A549 (cell line): Measurements from ENCODE around the gene SPATA25. TPM values are rescaled to one million over a fixed set of nuclear protein-coding genes. Genes with fewer than 3 reads are reported as not detected.
"Not testable (repeated sequence)": the region's sequence is repeated elsewhere in the genome, so short reads cannot be mapped to it uniquely, and the experiment has no call there.

Experiments
- ATAC-seq, 2 experiments: fragments of 200-7000 bp in 1 of 2; fragments of >200 bp in 1 of 2; cut with Nextera tagmentation in 1 of 2; cut with Tn5 transposase in 1 of 2; 3 replicates each; pipeline versions ENCODE4 v1.8.0 to v1.9.1; 2018 to 2020; ENCODE audit warnings: mild to moderate bottlenecking in 1 of 2, moderate library complexity in 1 of 2
- CTCF ChIA-PET: fragments of 300-600 bp; sonication (Branson Sonifier 250); formaldehyde crosslinking; extraction: SDS; loops from one replicate; lab custom pipeline; 2021; ENCODE audit warnings: antibody characterized with exemption, inconsistent platforms; lab: Yijun Ruan, JAX
- POLR2A ChIA-PET: fragments of 350-600 bp; formaldehyde crosslinking; extraction: SDS; loops from one replicate; lab custom pipeline; 2021; ENCODE audit warnings: antibody characterized with exemption, inconsistent platforms; lab: Yijun Ruan, JAX
- DNase-seq, 2 experiments: peaks; one replicate each; pipeline versions ENCODE4 v3.0.0 to v3.0.0-alpha.2; 2011 to 2016; ENCODE audit warnings: low read depth in 1 of 2, low spot score in 1 of 2
- FAIRE-seq: peaks from 2 replicates; lab custom pipeline; 2011; peaks lifted over from hg19 to GRCh38; lab: Jason Lieb, UNC
- H3K27ac ChIP-seq, 2 experiments: fragments of >200 bp; sonication (Bioruptor Twin); formaldehyde crosslinking; 3 replicates each; pipeline ENCODE4 v1.5.1; 2016 to 2017
- H3K4me1 ChIP-seq: fragments of >200 bp; sonication (Bioruptor Twin); formaldehyde crosslinking; 3 replicates; pipeline ENCODE4 v1.6.1; 2016
- H3K4me2 ChIP-seq: fragments of >200 bp; sonication (Bioruptor Twin); formaldehyde crosslinking; 3 replicates; pipeline ENCODE4 v1.6.1; 2016
- H3K4me3 ChIP-seq: fragments of >200 bp; sonication (Bioruptor Twin); formaldehyde crosslinking; 3 replicates; pipeline ENCODE4 v1.5.1; 2016
- H3K9me3 ChIP-seq: fragments of >200 bp; sonication (Bioruptor Twin); formaldehyde crosslinking; 3 replicates; pipeline ENCODE4 v1.6.1; 2016
- BHLHE40 ChIP-seq: IDR thresholded peaks from 2 replicates; pipeline ENCODE4 v1.6.1; 2012; ENCODE audit warnings: low read depth, low read length, inconsistent platforms
- CTCF ChIP-seq: fragments of >200 bp; sonication (Bioruptor Twin); formaldehyde crosslinking; IDR thresholded peaks from 3 replicates; pipeline ENCODE4 v1.5.1; 2016
- EHF ChIP-seq: fragments of 250-450 bp; sonication (Bioruptor Pico); IDR thresholded peaks from 2 replicates; pipeline ENCODE4 v1.5.0; 2020; ENCODE audit warnings: mild to moderate bottlenecking
- EHMT2 ChIP-seq: fragments of 200-600 bp; sonication (generic); IDR thresholded peaks from 2 replicates; pipeline ENCODE4 v1.6.1; 2016; ENCODE audit warnings: antibody characterized with exemption, low read depth, mild to moderate bottlenecking, moderate library complexity
- EP300 ChIP-seq, 2 experiments: fragments of >200 bp; sonication (Bioruptor Twin); formaldehyde crosslinking; IDR thresholded peaks; 2 replicates in 1 of 2; 3 replicates in 1 of 2; pipeline ENCODE4 v1.6.1; 2016 to 2017
- HDAC2 ChIP-seq: fragments of 200-600 bp; sonication (generic); IDR thresholded peaks from 2 replicates; pipeline ENCODE4 v1.6.1; 2016
- HES2 ChIP-seq: fragments of >200 bp; sonication (Bioruptor Twin); formaldehyde crosslinking; IDR thresholded peaks from 2 replicates; pipeline ENCODE4 v1.6.1; 2016
- HOXB13 ChIP-seq: fragments of 250-450 bp; sonication (Bioruptor Pico); IDR thresholded peaks from 2 replicates; pipeline ENCODE4 v1.5.0; 2020; ENCODE audit warnings: low read depth, mild to moderate bottlenecking, moderate library complexity
- HOXB5 ChIP-seq: fragments of 250-450 bp; sonication (Bioruptor Pico); IDR thresholded peaks from 2 replicates; pipeline ENCODE4 v1.5.0; 2020; ENCODE audit warnings: mild to moderate bottlenecking, moderate library complexity
- KDM1A ChIP-seq: fragments of 200-600 bp; sonication (generic); IDR thresholded peaks from 2 replicates; pipeline ENCODE4 v1.6.1; 2016; ENCODE audit warnings: low read depth, mild to moderate bottlenecking
- KDM5A ChIP-seq: fragments of 200-600 bp; sonication (generic); IDR thresholded peaks from 2 replicates; pipeline ENCODE4 v1.6.1; 2016; ENCODE audit warnings: antibody characterized with exemption, mild to moderate bottlenecking
- MAFK ChIP-seq: fragments of 450-650 bp; IDR thresholded peaks from 2 replicates; pipeline ENCODE4 v1.6.1; 2014; ENCODE audit not compliant: partially characterized antibody
- NPAS2 ChIP-seq: fragments of 250-450 bp; sonication (Bioruptor Pico); IDR thresholded peaks from 2 replicates; pipeline ENCODE4 v1.8.0; 2022; ENCODE audit warnings: mild to moderate bottlenecking, moderate library complexity, borderline replicate concordance
- NR3C1 ChIP-seq: fragments of >200 bp; sonication (Bioruptor Twin); formaldehyde crosslinking; IDR thresholded peaks from 3 replicates; pipeline ENCODE4 v1.6.1; 2017
- PHF8 ChIP-seq: fragments of 200-600 bp; sonication (generic); IDR thresholded peaks from 2 replicates; pipeline ENCODE4 v1.6.1; 2016; ENCODE audit warnings: low read depth, mild to moderate bottlenecking, antibody characterized with exemption, moderate library complexity, borderline replicate concordance
- POLR2A ChIP-seq: IDR thresholded peaks from 2 replicates; pipeline ENCODE4 v1.6.1; 2012; ENCODE audit warnings: mild to moderate bottlenecking, low read length
- RCOR1 ChIP-seq: fragments of 150-350 bp; IDR thresholded peaks from 2 replicates; pipeline ENCODE4 v1.6.1; 2014; ENCODE audit warnings: antibody characterized with exemption, low read length, low read depth
- ZFP36 ChIP-seq: fragments of 450-650 bp; IDR thresholded peaks from 2 replicates; pipeline ENCODE4 v1.6.1; 2014; ENCODE audit warnings: borderline replicate concordance; ENCODE audit not compliant: partially characterized antibody
- ZSCAN20 ChIP-seq: fragments of 250-450 bp; sonication (Bioruptor Pico); IDR thresholded peaks from 2 replicates; pipeline ENCODE4 v1.8.0; 2022; ENCODE audit warnings: mild to moderate bottlenecking, moderate library complexity
- WGBS: methylation state at CpG from one replicate; pipeline ENCODE4 v1.1.6; 2017; ENCODE audit errors: missing lambda C conversion rate; 5-methylcytosine and 5-hydroxymethylcytosine counted together
- polyA plus RNA-seq, 4 experiments: library from polyadenylated mRNA; depleted of rRNA in 3 of 4; stranded (reverse); fragments of >200 nt; fragmentation: RNase III in 1 of 4; extraction: RNeasy Plus Mini Kit Qiagen cat#74134 plus additional on column Dnase treatment in 1 of 4; gene quantifications; 2 replicates in 3 of 4; 3 replicates in 1 of 4; pipeline ENCODE4 v1.2.3, GENCODE V29; 2011 to 2017

The SPATA25 gene
- polyA plus RNA-seq, 2 of the 4 experiments (the other 2 are of a cell fraction), result 0.31 to 0.77 TPM

- CTCF ChIA-PET, result interaction anchor here (0.6 to 3.2 kb wide), 16 partner anchors 9 to 1376 kb away, joined by 3 to 18 read pairs (median 4); partner anchors contain the start of gene ZNF335
- peak; percentile 86 to 91 for DNase-seq
- POLR2A ChIA-PET, result interaction anchor here (0.6 to 3.2 kb wide), 11 partner anchors 9 to 570 kb away, joined by 3 to 31 read pairs (median 9); partner anchors contain the start of genes CTSA, NEURL2, SYS1 and ZNF335
- no peak for FAIRE-seq
- peak overlapping the region; percentile 86 for H3K4me2 ChIP-seq
- peak overlapping the region; percentile 78 for H3K4me3 ChIP-seq
- peaks cover 16% of the 10 kb centered on the region for H3K4me1 ChIP-seq
- peak; percentile 50 for TF ChIP-seq POLR2A
- TF ChIP-seq CTCF, result 0 out of 3 replicates have a peak, but pooled peaks have one; percentile 19
- TF ChIP-seq EHMT2, result no peak
- no peak for TF ChIP-seq ZSCAN20 (CRISPR knock-in tag)
- no peak for TF ChIP-seq NR3C1
- TF ChIP-seq PHF8, result no peak
- no peak for TF ChIP-seq BHLHE40
- no peak for TF ChIP-seq RCOR1
- TF ChIP-seq, all 56 proteins: peak for 2
- WGBS, result 36% methylated on average over 20 of the region's 22 CpGs
- Histone ChIP-seq H3K9me3 (no peaks in the 10 kb centered on the region), H3K27ac (peak overlapping the region; percentile 98 to 99)
- peak; percentile 76 to 79 for ATAC-seq
These were observed 46.0 kb upstream of the SPATA25 start for GRCh38 chr20:45933266-45934045.

- DNase-seq, H3K4me3 ChIP-seq, H3K9me3 ChIP-seq, FAIRE-seq, H3K27ac ChIP-seq, ATAC-seq, H3K4me2 ChIP-seq: not testable (repeated sequence)
- ChIA-PET POLR2A (interaction anchor here (0.7 kb wide), 1 partner anchor 302 kb away, joined by 4 read pairs; no protein-coding TSS in a partner anchor), CTCF (interaction anchor here (0.9 to 2.3 kb wide), 4 partner anchors 9 to 39 kb away, joined by 3 to 6 read pairs (median 4); no protein-coding TSS in a partner anchor)
- WGBS, result 92% methylated on average over 17 of the region's 17 CpGs
- H3K4me1 ChIP-seq, result peaks cover 15% of the 10 kb centered on the region
These were observed 44.3 kb upstream of the SPATA25 start for GRCh38 chr20:45931680-45932079.

- Histone ChIP-seq H3K4me1 (no peaks in the 10 kb centered on the region), H3K27ac (no peak overlapping the region)
- TF ChIP-seq HOXB13 (no peak), ZFP36 (peak; percentile 12)
- TF ChIP-seq, all 56 proteins: peak for 1
- 56% methylated on average over 14 of the region's 14 CpGs for WGBS
- DNase-seq, result no peak
- Histone ChIP-seq H3K4me2 (no peak overlapping the region), H3K9me3 (no peaks in the 10 kb centered on the region), H3K4me3 (no peak overlapping the region)
- ChIA-PET POLR2A (no interaction called here), CTCF (interaction anchor here (0.8 to 1.5 kb wide), 3 partner anchors 17 to 102 kb away, joined by 3 read pairs; no protein-coding TSS in a partner anchor)
- peak; percentile 22 to 40; a peak in 4 of 6 replicates for ATAC-seq
- no peak for FAIRE-seq
These were observed 39.9 kb upstream of the SPATA25 start for GRCh38 chr20:45927071-45927878.

- 67% methylated on average over 2 of the region's 2 CpGs for WGBS
- Histone ChIP-seq H3K9me3 (no peaks in the 10 kb centered on the region), H3K4me2 (no peak overlapping the region), H3K4me3 (no peak overlapping the region), H3K4me1 (no peaks in the 10 kb centered on the region), H3K27ac (no peak overlapping the region)
- TF ChIP-seq NPAS2 (CRISPR knock-in tag) (no peak), MAFK (no peak), KDM5A (no peak), EHF (CRISPR knock-in tag) (no peak), CTCF (no peak), POLR2A (no peak), HES2 (no peak), HOXB5 (no peak), EP300 (IDR thresholded peaks at IDR 0.05) (no peak), KDM1A (no peak), HDAC2 (no peak), NR3C1 (no peak)
- no peak; a peak in 1 of 6 replicates for ATAC-seq
- CTCF ChIA-PET, result interaction anchor here (0.8 to 1.5 kb wide), 3 partner anchors 9 to 43 kb away, joined by 3 read pairs; no protein-coding TSS in a partner anchor
- POLR2A ChIA-PET, result interaction anchor here (5.0 kb wide), 1 partner anchor 7 kb away, joined by 30 read pairs; the partner anchor contains the start of gene PCIF1
- no peak for FAIRE-seq
- DNase-seq, result no peak
These were observed 39.3 kb upstream of the SPATA25 start for GRCh38 chr20:45926731-45927070.
